ENCODE data around the gene RS1. TPM values are rescaled to one million over a fixed set of nuclear protein-coding genes. Genes with fewer than 3 reads are reported as not detected.

RS1 gene
- total and polyA plus RNA-seq, 2 of the 4 experiments (the other 2 are of a cell fraction) = not detected

GRCh38 chrX:18596096-18596495 lies 75.8 kb downstream of the RS1 start:
- Histone ChIP-seq H2BK20ac (ENCODE audit: low read depth, low read length) (no peak overlapping the region), H3K56ac (ENCODE audit: extremely low read depth, insufficient read depth, low read length) (no peak overlapping the region), H4K5ac (ENCODE audit: low read depth, low read length) (no peak overlapping the region), H2AK5ac (ENCODE audit: low read depth, low read length) (no peak overlapping the region), H2BK15ac (ENCODE audit: low read depth, low read length) (no peak overlapping the region), H3K18ac (ENCODE audit: low read depth, low read length) (no peak overlapping the region), H3K36me3 (ENCODE audit: control insufficient read depth, insufficient read depth, low read length) (no peaks in the 10 kb centered on the region; the same call in 1 of the 2 replicates), H3K79me1 (ENCODE audit: low read depth in 1 of 2, low read length in 2 of 2) (no peaks in the 10 kb centered on the region), H3K9me3 (ENCODE audit: control insufficient read depth, insufficient read depth, low read length) (no peaks in the 10 kb centered on the region), H2BK120ac (ENCODE audit: low read depth, low read length) (no peak overlapping the region), H3K9me1 (ENCODE audit: insufficient read depth, low read length) (no peaks in the 10 kb centered on the region), H3K4me2 (ENCODE audit: low read depth, low read length) (no peak overlapping the region), H2AFZ (replicated peaks; ENCODE audit: low read length, poor library complexity) (no peak overlapping the region), H4K91ac (ENCODE audit: insufficient read depth, low read depth, low read length) (no peak overlapping the region), H3K27me3 (ENCODE audit: control insufficient read depth, insufficient read depth, low read length) (no peaks in the 10 kb centered on the region), H3K9ac (ENCODE audit: low read depth, low read length) (no peak overlapping the region), H2BK5ac (ENCODE audit: low read depth, low read length, poor library complexity, severe bottlenecking) (no peak overlapping the region), H3K4me1 (ENCODE audit: control insufficient read depth, insufficient read depth, low read length) (no peaks in the 10 kb centered on the region), H3K4ac (ENCODE audit: low read depth, low read length) (no peak overlapping the region), H4K8ac (ENCODE audit: low read depth in 2 of 2, low read length in 2 of 2) (no peak overlapping the region), H3K14ac (replicated peaks; ENCODE audit: low read depth, low read length) (no peak overlapping the region), H3K27ac (ENCODE audit: insufficient read depth, low read length) (no peak overlapping the region), H2AK9ac (replicated peaks; ENCODE audit: low read depth, low read length, poor library complexity) (no peak overlapping the region), H4K20me1 (ENCODE audit: insufficient read depth, low read length) (no peaks in the 10 kb centered on the region), H3K23ac (ENCODE audit: low read depth, low read length) (no peak overlapping the region), H3K4me3 (ENCODE audit: insufficient read depth, low read depth, low read length) (no peak overlapping the region)
- TF ChIP-seq RCOR1 (IDR thresholded peaks at IDR 0.05; ENCODE audit: insufficient replicate concordance, low read length) (no peak), POLR2A (IDR thresholded peaks at IDR 0.05; ENCODE audit: low read depth, low read length) (no peak), ELK1 (IDR thresholded peaks at IDR 0.05; ENCODE audit: borderline replicate concordance, low read depth, low read length) (no peak), CHD1 (IDR thresholded peaks at IDR 0.05; ENCODE audit: low read depth, low read length) (no peak), RAD21 (IDR thresholded peaks at IDR 0.05; ENCODE audit: low read length) (no peak), USF2 (IDR thresholded peaks at IDR 0.05; ENCODE audit: low read depth, low read length) (no peak), MAZ (IDR thresholded peaks at IDR 0.05; ENCODE audit: borderline replicate concordance, low read depth, low read length) (no peak), SMC3 (IDR thresholded peaks at IDR 0.05; ENCODE audit: low read depth, low read length) (no peak)
- BruUV-seq (replicated peaks) = no TSS peak
- ATAC-seq (ENCODE audit: low read depth) (no peak), DNase-seq (no peak)
- in situ Hi-C loops (cut with MboI; ENCODE audit: low sequenced_read_pairs) (no loop called here), intact Hi-C loops (cut with micrococcal nuclease) (no loop called here), dilution Hi-C loops (cut with HindIII; ENCODE audit: low sequenced_read_pairs, unreplicated experiment) (no loop called here)
- WGBS, 2 experiments (ENCODE audit: extremely low coverage in 2 of 2, insufficient read length in 1 of 2) = no CpG with 5 or more reads among the region's 4 CpGs
- ChIA-PET CTCF (no interaction called here), POLR2A (ENCODE audit: unreplicated experiment) (no interaction called here)

All from IMR-90 (cell line).